A549 (cell line): ENCODE results near the gene NKIRAS1.

ENCODE experiments used
- CBX2 ChIP-seq: fragments of 200-600 bp; sonication (generic); IDR thresholded peaks from 2 replicates; pipeline ENCODE4 v1.6.1; 2016; ENCODE audit warnings: low read depth, mild to moderate bottlenecking, borderline replicate concordance
- CEBPB ChIP-seq, 2 experiments: fragments of >200 bp in 1 of 2; sonication (Bioruptor Twin) in 1 of 2; formaldehyde crosslinking in 1 of 2; IDR thresholded peaks; 2 replicates each; pipeline ENCODE4 v1.6.1; 2012 to 2016
- CTCF ChIP-seq: fragments of >200 bp; sonication (Bioruptor Twin); formaldehyde crosslinking; IDR thresholded peaks from 3 replicates; pipeline ENCODE4 v1.5.1; 2016
- E2F6 ChIP-seq: IDR thresholded peaks from 2 replicates; pipeline ENCODE4 v1.6.1; 2012; ENCODE audit warnings: low read depth, borderline replicate concordance
- MAFK ChIP-seq: fragments of 450-650 bp; IDR thresholded peaks from 2 replicates; pipeline ENCODE4 v1.6.1; 2014; ENCODE audit not compliant: partially characterized antibody
- NFE2L2 ChIP-seq: fragments of 150-350 bp; conservative IDR thresholded peaks from 2 replicates; pipeline ENCODE4 v1.6.1; 2014; ENCODE audit warnings: low read length
- POLR2A ChIP-seq: IDR thresholded peaks from 2 replicates; pipeline ENCODE4 v1.6.1; 2012; ENCODE audit warnings: mild to moderate bottlenecking, low read length
- RAD21 ChIP-seq, 2 experiments: fragments of >200 bp in 1 of 2; sonication (Bioruptor Twin) in 1 of 2; formaldehyde crosslinking in 1 of 2; IDR thresholded peaks in 1 of 2; conservative IDR thresholded peaks in 1 of 2; 2 replicates in 1 of 2; 3 replicates in 1 of 2; pipeline ENCODE4 v1.6.1; 2012 to 2018; ENCODE audit warnings: inconsistent platforms in 1 of 2
- RARB ChIP-seq: fragments of 250-450 bp; sonication (Bioruptor Pico); IDR thresholded peaks from 2 replicates; pipeline ENCODE4 v1.8.0; 2021; ENCODE audit warnings: mild to moderate bottlenecking, moderate library complexity
- RFX5 ChIP-seq: fragments of 450-650 bp; IDR thresholded peaks from 2 replicates; pipeline ENCODE4 v1.7.1; 2014; ENCODE audit warnings: antibody characterized with exemption, mild to moderate bottlenecking, moderate library complexity
- ZC3H11A ChIP-seq: fragments of 450-650 bp; IDR thresholded peaks from 2 replicates; pipeline ENCODE4 v1.6.1; 2014; ENCODE audit warnings: antibody characterized with exemption, mild to moderate bottlenecking

GRCh38 chr3:23921052-23921511 lies 4.3 kb upstream of the NKIRAS1 start:
- TF ChIP-seq CTCF (no peak), RFX5 (no peak), NFE2L2 (no peak), ZC3H11A (no peak), E2F6 (no peak), RARB (CRISPR knock-in tag) (no peak), POLR2A (no peak), RAD21 (conservative IDR thresholded peaks at IDR 0.05 in 1 of 2, IDR thresholded peaks at IDR 0.05 in 1 of 2) (no peak), CEBPB (IDR thresholded peaks at IDR 0.05) (no peak), MAFK (no peak), CBX2 (no peak)
